ENCODE data around the gene PAGE2B.

DNA sequence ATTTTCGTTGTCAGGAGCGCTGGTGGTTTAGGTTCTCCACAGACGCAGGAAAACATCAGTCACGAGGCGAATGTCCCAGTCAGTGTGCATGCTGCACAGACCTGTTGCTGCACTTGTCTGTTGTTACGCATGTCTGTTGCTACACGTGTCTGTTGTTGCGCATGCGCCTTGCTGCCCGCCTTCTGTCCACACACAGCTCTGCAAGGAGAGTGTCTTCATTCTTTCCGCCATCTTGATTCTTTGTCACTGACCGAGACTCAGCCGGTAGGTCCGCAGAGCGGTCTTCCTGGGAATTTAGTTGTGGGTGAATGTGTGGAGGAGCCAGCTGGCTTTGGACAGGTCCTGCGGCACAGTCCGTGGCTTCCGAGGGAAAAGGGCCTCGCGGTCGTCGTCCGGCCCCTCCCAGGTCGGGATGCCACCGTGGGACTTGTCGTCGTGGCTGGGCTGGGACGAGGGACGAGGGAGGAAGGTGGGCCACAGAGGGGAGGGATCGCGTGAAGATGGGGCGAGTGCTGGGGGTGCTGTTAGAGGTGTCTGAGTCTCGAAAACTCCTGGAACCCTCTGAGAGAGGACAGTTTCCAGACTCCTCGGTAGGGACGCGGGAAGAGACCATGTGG is at the start of gene PAGE2B:
- no peak for TF ChIP-seq EZH2 (IDR thresholded peaks at IDR 0.05)
- TF ChIP-seq, protein P1, sequence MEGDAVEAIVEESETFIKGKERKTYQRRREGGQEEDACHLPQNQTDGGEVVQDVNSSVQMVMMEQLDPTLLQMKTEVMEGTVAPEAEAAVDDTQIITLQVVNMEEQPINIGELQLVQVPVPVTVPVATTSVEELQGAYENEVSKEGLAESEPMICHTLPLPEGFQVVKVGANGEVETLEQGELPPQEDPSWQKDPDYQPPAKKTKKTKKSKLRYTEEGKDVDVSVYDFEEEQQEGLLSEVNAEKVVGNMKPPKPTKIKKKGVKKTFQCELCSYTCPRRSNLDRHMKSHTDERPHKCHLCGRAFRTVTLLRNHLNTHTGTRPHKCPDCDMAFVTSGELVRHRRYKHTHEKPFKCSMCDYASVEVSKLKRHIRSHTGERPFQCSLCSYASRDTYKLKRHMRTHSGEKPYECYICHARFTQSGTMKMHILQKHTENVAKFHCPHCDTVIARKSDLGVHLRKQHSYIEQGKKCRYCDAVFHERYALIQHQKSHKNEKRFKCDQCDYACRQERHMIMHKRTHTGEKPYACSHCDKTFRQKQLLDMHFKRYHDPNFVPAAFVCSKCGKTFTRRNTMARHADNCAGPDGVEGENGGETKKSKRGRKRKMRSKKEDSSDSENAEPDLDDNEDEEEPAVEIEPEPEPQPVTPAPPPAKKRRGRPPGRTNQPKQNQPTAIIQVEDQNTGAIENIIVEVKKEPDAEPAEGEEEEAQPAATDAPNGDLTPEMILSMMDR (IDR thresholded peaks at IDR 0.05) = no peak

All from neural progenitor cell (in vitro differentiated cells).